ENCODE measurements around the gene HCFC1R1.

Gene HCFC1R1

GRCh38 chr16:3062553-3062952 is 38.8 kb upstream of the HCFC1R1 start:
- Histone ChIP-seq H3K36me3 (no peaks in the 10 kb centered on the region), H3K27me3 (peaks cover 4% of the 10 kb centered on the region; the same call in 1 of the 2 replicates), H3K4me1 (no peaks in the 10 kb centered on the region), H3K4me3 (ENCODE audit: low read depth, low read length) (no peak overlapping the region), H3K9me3 (no peaks in the 10 kb centered on the region)
- DNase-seq = no peak
- TF ChIP-seq, protein P1, sequence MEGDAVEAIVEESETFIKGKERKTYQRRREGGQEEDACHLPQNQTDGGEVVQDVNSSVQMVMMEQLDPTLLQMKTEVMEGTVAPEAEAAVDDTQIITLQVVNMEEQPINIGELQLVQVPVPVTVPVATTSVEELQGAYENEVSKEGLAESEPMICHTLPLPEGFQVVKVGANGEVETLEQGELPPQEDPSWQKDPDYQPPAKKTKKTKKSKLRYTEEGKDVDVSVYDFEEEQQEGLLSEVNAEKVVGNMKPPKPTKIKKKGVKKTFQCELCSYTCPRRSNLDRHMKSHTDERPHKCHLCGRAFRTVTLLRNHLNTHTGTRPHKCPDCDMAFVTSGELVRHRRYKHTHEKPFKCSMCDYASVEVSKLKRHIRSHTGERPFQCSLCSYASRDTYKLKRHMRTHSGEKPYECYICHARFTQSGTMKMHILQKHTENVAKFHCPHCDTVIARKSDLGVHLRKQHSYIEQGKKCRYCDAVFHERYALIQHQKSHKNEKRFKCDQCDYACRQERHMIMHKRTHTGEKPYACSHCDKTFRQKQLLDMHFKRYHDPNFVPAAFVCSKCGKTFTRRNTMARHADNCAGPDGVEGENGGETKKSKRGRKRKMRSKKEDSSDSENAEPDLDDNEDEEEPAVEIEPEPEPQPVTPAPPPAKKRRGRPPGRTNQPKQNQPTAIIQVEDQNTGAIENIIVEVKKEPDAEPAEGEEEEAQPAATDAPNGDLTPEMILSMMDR (IDR thresholded peaks at IDR 0.05; ENCODE audit: low read depth, low read length) = no peak

DNA sequence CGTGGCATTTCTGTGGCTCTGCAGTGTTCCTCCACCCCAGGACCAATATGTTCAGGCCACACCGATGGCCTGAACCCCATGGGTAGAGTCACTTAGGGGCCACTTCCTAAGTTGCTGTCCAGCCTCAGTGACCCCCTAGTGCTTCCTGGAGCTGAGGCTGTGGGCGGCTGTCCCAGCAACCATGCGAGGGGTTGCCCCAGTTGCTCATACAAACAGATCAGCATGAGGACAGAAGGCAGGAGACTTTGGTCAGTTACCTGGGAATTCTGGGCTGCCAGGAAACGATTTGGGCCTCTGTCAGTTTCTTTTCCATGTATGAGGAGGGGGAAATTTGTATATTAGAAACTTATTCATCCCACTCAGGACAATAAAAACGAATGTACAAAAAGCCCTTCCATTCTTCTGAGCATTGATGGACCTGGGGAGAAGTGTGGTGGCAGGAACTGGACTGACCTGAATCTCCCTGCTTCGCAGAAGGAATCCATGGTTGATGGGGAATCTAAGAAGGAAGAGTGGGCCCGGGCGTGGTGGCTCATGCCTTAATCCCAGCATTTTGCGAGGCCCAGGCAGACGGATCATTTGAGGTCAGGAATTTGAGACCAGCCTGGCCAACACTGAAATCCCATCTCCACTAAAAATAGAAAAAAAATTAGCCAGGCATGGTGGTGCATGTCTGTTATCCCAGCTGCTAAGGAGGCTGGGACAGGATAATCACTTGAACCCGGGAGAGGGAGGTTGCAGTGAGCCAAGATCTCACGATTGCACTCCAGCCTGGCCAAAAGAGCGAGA is 36.8 kb upstream of the HCFC1R1 start:
- no peaks in the 10 kb centered on the region for H3K9me3 ChIP-seq
- peaks cover 4% of the 10 kb centered on the region; the same call in 1 of the 2 replicates for H3K27me3 ChIP-seq
- TF ChIP-seq, protein P1 (IDR thresholded peaks at IDR 0.05; ENCODE audit: low read depth, low read length) = no peak
- H3K4me3 ChIP-seq (ENCODE audit: low read depth, low read length) = no peak overlapping the region
- no peak for DNase-seq
- no peaks in the 10 kb centered on the region for H3K36me3 ChIP-seq
- H3K4me1 ChIP-seq = no peaks in the 10 kb centered on the region

DNA sequence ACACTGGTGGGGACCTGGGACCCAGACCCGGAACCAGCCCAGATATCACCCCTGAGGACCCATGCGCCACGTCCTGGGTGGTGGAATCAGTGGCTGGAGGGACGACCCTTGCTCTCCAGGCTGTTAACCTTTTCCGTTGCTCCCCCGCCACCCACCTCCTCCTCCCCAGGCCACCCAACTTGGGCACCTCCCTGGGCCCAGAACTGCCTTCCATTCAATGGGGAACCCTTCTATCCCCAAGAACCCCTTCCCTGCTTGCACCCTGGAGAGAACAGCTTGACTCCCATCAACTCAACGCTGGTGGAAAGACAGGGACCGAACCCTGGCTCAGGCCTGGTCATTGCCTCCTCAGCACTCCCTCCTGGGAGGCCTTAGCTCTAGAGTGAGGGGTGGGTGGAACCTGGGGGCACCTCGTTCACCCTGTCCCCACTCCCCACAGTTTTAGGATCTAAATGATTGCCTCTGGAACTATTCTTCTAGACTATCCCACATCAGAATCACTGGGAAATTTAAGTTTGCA is 36.0 kb upstream of the HCFC1R1 start:
- H3K4me1 ChIP-seq = no peaks in the 10 kb centered on the region
- no peaks in the 10 kb centered on the region for H3K9me3 ChIP-seq
- TF ChIP-seq, protein P1 (IDR thresholded peaks at IDR 0.05; ENCODE audit: low read depth, low read length) = no peak
- H3K4me3 ChIP-seq (ENCODE audit: low read depth, low read length) = peak overlapping the region; percentile 76
- DNase-seq = no peak
- peaks cover 4% of the 10 kb centered on the region; the same call in 1 of the 2 replicates for H3K27me3 ChIP-seq
- H3K36me3 ChIP-seq = no peaks in the 10 kb centered on the region

DNA sequence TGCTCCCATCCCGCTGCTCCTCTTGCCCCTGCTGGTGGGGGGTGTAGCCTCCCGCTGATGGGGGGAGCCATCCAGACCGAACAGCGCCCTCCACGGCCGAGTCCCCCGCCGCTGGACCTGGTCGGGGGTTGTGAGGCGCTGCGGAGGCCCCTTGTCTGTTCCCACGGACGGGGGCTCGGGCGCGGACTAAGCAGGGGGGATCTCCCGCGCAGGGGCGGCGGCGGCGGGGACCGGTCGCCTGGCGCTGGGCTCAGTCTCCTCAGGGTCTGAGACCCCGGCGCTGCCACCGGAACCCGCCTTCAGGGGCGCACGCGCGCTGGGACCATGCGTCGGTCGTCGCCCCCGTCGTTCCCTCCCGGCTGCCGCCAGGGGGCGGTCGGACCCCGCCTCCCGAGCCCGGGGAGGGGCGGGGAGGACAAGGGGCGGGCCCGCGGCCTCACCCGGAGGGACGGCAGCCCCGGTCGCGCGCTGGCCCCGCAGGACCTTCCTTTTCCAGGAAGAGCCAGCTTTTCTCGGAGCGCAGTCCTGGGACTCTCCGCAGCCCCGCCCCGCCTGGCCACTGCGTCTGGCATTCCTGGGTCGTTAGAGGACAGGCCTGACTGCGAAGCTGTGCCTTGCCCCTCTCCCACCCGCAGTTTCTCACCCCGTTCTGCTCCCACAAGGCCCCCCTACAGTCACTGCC is 35.4 kb upstream of the HCFC1R1 start:
- DNase-seq = peak; percentile 92
- peak overlapping the region; percentile 76 for H3K4me3 ChIP-seq (ENCODE audit: low read depth, low read length)
- peaks cover 4% of the 10 kb centered on the region; the same call in 1 of the 2 replicates for H3K27me3 ChIP-seq
- no peaks in the 10 kb centered on the region for H3K4me1 ChIP-seq
- no peaks in the 10 kb centered on the region for H3K9me3 ChIP-seq
- H3K36me3 ChIP-seq = no peaks in the 10 kb centered on the region
- TF ChIP-seq, protein P1 (IDR thresholded peaks at IDR 0.05; ENCODE audit: low read depth, low read length) = peak; percentile 51

GRCh38 chr16:3058139-3059030 is 34.6 kb upstream of the HCFC1R1 start:
- peak; percentile 49 for DNase-seq
- Histone ChIP-seq H3K27me3 (peaks cover 4% of the 10 kb centered on the region; the same call in 1 of the 2 replicates), H3K9me3 (no peaks in the 10 kb centered on the region), H3K4me3 (ENCODE audit: low read depth, low read length) (peak overlapping the region; percentile 76), H3K4me1 (no peaks in the 10 kb centered on the region), H3K36me3 (no peaks in the 10 kb centered on the region)
- TF ChIP-seq, protein P1 (IDR thresholded peaks at IDR 0.05; ENCODE audit: low read depth, low read length) = no peak
